HG03039 (cell line): ENCODE results near the gene GALNT9.

ENCODE experiments used
- ATAC-seq: cut with Tn5 transposase; IDR thresholded peaks from one replicate; pipeline ENCODE4 v1.9.1; 2021; ENCODE audit warnings: mild to moderate bottlenecking, moderate library complexity; ENCODE audit not compliant: unreplicated experiment

The GALNT9 gene

DNA sequence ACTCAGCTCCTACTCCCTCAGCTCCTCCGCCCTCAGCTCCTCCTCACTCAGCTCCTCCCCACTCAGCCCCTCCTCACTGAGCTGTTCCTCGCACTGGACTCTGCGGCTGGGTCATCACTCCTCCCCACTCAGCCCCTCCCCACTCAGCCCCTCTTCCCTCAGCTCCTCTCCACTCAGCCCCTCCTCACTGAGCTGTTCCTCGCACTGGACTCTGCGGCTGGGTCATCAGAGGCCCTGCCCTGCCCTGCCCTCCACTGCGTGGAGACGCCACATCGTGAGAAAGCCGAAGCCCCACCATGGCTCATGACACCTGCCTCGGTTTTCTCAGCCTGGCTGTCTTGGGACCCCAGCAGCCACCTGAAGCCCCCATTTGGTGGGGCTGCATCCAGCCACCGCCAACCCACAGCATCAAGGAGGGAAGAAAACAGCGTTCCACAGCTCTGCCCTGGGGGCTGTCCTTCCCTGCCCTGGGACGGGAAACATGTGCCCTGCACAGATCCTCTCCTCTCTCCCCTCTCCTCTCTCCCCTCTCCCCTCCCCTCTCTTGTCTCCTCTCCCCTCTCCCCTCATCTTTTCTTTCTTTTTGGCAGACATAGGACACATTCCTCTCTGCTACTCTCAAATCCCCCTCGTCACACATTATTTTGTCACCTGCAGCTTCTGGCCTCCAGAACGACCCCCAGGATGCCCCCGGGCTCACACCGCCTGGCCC is 167.4 kb downstream of the GALNT9 start:
- ATAC-seq: no peak

DNA sequence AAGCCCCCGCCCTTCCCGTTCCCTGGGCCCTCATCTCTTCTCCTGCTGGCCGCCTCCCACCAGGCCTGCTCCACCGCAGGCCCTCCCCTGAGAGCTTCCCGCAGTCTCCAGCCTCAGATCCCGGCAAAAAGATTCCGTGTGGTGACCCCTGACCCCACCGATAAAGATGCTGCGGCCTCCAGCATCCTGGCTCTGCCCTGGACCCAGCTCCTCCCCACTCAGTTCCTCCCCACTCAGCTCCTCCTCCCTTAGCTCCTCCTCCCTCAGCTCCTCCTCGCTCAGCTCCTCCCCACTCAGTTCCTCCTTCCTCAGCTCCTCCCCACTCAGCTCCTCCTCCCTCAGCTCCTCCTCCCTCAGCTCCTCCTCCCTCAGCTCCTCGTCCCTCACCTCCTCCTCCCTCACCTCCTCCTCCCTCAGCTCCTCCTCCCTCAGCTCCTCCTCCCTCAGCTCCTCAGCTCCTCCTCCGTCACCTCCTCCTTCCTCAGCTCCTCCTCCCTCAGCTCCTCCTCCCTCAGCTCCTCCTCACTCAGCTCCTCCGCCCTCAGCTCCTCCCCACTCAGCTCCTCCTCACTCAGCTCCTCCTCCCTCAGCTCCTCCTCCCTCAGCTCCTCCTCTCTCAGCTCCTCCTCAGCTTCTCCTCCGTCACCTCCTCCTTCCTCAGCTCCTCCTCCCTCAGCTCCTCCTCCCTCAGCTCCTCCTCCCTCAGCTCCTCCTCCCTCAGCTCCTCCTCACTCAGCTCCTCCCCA is 168.2 kb downstream of the GALNT9 start:
- ATAC-seq: no peak

DNA sequence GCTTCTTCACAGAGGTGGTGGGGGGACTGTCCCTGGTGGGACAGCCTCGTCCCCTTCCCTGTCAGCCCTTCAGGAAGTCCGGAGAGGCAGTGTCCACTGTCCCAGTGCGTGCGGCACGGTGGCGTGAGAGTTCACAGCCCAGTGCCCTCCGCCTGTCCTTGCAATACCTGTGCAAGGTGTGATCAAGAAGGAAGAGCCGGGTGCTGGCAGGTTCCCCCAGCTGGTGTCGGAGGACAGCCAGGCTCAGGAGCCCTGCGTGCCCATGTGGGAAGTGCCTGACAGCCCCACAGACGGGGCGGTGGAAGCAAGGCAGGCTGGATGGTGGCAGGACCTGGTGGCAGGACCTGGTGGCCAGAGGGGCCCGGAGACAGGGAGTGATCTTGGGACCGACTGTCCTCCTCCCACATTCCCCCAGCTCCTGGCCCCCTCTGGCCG is 168.8 kb downstream of the GALNT9 start:
- ATAC-seq: no peak

DNA sequence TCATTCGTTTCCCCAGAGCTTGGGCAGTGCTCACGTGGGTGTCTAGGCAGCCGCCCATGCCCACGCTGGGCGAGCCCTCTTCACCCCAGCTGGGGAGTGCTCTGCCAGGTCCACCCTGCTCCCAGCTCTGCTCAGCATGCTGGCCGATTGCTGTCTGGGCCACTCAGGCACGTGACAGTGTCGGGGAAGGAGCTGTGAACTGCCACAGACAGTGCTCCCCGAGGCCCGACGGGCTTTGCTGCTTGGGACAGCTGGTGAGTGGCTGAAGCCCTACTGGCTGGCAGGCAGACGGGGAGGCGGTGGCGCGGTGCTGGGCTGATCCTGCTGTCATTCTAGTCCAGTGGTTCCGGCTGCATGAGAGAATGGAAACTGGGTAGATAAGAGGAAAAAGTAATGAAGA is 169.4 kb downstream of the GALNT9 start:
- no peak for ATAC-seq

DNA sequence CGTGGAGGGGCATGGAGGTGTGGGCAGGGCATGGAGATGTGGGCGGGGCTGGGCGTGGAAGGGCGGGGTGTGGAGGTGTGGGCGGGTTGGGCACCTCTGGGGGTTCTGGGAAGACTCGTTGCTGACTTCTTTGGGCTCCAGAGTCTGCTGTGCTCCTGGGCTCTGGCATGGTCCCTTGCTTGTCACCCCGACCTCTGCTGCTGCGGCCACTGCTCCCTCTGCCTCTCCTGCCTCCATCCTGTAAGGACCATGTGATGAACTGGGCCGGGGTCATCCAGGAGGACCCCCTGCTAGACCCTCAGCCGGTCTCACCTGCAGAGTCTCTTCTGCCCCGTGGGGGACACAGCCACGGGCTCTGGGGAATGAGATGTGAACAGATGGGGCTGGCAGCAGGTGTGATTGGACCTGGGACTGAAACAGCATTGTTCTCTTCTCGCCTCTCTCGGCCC is 169.8 kb downstream of the GALNT9 start:
- ATAC-seq: no peak

DNA sequence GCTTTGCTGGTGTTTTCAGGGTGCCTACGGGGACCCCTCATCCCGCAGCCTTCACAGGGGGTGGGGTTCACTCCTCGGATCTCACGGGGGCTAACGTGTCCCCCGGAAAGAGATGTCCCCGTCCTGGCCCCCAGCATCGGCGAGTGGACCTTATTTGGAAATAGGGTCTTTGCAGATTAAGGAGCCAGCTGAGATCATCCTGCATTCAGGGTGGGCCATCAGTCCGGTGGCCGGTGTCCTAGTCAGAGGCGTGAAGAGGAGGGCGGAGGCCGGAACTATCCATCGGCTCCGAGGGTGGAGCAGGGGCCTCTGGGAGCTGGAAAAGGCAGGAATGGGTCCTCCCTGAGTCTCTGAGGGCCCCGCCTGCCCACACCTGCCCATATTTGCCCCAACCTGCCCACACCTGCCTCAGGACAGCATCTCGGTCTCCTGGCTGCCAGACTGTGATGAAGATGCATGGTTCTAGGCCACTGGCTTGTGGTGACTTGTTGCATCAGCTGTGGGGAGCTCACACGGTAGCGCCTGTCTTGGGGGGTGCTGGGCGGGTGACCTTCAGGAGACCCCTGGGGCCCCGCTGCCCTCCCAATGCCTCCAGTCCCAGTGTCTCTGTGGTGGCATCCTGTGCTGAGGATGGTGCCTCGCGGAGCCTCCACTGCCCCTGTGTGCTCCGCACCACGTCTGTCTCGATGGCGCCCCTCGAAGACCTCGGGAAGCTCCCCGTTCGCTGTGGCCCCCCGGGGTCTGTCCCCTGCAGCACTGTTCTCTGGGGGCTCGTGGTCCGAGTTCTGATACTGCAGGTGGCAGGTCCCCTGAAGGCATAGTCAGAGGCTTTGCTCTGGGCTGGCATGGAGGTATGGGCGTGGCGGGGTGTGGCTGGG is 170.5 kb downstream of the GALNT9 start:
- no peak for ATAC-seq

DNA sequence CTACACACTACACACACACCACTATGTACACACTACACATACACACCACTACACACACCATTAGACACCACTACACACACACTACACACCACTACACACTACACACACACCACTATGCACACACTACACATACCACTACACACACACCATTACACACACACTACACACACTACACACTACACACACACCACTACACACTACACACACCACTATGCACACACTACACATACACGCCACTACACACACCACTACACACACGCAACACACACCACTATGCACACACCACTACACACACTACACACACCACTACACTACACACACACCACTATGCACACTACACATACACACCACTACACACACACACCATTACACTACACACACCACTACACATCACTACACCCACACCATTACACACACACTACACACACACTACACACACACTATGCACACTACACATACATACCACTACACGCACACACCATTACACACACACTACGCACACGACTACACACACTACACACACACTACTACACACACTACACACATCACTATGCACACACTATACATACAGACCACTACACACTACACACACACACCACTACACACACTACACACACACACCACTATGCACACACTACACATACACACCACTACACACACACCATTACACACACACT is 171.5 kb downstream of the GALNT9 start:
- ATAC-seq: no peak

DNA sequence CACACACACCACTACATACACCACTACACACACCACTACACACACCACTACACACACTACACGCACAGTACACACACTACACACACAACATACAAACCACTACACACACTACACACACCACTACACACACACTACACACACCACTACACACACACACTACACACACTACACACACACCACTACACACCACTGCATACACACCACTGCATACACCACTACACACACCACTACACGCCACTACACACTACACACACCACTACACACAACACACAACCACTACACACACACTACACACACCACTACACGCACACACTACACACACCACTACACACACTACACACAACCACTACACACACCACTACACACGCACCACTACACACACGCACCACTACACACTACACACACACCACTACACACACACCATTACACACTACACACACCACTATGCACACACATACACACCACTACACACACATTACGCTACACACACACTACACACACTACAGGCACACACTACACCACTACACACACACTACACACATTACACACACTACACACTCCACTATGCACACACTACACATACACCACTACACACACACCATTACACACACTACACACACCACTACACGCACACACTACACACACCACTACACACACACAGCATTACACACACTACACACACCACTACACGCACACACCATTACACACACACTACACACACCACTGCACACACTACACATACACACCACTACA is 172.6 kb downstream of the GALNT9 start:
- no peak for ATAC-seq

DNA sequence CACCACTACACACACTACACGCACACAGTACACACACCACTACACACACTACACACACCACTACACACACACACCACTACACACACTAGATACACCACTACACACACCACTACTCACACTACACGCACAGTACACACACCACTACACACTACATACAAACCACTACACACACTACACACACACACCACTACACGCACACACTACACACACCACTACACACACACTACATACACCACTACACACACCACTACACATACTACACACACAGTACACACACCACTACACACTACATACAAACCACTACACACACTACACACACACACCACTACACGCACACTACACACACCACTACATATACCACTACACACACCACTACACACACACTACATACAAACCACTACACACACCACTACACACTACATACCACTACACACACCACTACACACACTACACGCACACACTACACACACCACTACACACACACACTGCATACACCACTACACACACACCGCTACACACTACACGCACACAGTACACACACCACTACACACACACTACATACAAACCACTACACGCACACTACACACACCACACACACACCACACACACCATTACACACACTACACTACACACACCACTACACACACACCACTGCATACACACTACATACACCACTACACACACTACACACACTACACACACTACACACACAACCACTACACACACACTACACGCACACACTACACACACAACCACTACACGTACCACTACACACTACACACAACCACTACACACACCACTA is 173.4 kb downstream of the GALNT9 start:
- ATAC-seq: no peak

DNA sequence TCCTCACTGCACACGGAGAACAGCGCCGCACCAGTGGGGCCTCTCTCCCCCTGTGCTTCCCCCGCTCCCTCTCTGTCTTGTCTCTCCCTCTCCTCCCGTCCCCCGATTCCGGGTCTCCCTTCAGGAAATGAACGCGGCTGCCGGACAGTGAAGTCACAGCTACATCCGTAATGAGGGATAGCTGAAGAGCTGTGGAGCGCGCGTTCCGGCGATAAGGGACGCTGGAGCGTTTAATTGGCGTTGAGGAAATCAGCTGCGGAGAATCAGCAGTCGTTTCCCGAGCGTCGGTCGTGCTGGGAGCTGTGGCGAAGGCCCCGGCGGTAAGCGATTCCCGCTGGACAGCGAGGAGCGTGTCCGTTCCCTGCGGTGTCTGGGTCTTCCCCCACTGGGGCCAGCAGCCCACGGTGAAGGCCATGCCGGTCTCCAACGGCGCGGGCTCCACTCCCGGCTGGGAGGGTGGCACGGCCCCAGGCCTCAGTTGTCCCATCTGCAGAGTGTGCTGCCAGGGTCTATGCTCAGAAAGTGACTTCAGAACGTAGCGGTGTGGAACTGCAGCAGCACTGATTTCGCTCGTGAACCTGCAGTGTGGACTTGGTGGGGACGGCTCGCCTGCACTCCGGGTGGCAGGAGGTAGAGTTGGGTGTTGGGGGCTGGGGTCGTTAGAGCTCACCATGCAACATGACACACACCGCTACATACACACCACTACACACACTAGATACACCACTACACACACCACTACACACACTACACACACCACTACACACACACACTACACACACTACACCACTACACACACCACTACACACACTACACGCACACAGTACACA is 174.2 kb downstream of the GALNT9 start:
- no peak for ATAC-seq

DNA sequence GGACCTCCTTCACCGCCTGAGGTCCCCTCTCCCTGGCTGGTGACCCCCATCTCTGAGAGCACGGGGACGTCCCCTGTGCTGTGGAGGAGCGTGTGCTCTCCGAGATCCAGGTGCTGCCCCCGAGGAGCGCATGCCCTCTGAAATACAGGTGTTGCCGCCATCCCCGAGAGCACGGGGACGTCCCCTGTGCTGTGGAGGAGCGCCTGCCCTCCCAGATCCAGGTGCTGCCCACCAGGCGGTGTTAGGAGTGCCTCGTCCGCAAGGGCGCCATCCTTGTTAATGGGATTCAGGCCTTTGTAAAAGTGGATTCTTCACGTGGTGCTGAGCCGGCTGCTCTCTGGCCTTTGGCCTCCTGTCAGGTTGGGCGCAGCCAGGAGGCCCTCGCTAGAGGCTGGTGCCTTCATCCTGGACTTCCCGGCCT is 175.0 kb downstream of the GALNT9 start:
- no peak for ATAC-seq

DNA sequence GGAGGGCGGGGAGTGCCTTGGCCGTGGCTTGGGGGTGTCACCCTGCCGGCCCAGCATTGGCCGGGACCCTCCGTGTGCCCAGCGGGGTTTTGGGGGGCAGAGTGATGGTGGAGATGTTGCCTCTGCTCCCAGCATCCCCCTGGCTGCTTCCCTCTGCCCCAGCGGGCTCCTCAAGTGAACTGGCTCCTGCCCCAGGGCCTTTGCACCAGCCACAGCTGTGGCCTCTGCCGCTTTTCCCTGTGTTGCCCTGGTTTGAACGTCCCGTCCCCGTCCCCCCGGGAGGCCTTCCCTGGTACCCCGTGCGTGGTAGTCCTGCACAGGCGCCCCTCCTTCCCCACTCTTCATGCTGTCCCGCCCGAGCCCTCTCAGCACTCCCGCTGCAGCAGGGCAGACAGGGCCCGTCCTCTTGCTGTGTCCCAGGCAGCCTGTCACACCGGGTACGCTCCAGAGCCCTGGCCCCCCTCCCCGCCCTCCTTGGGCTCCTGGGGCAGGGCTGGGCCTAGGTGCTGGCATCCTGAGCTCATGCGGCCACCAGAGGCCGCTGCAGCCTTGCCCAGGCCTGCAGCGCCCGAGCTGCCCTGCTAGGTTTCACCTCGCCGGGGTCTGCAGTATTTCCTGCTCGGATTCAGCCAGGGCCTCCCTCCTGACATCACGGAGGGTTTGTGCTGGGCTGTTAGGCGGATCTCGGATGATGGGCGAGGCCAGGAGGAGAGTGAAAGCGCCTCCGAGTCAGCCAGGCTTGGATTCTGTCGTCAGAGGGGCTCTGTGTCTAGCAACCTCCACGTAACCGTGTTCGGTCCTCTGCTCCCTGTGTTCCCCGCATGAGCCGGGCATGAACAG is 175.7 kb downstream of the GALNT9 start:
- ATAC-seq: no peak

DNA sequence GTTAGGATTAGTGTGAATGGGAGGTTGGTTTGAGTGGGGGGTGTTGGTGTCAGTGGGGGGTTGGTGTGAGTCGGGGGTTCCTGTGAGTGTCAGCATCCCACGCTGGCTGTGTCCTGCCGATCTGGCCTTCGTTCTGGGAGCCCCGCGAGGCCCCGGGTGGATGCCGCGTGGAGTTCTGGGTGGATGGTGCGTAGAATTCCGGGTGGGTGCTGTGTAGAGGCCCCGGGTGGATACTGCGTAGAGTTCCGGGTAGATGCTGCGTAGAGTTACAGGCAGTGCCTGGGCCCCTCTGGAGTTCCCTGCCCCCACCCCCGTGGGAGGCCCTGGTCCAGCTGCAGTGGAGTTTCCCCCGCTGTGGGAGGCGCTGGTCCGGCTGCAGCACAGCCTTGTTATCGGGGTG is 176.4 kb downstream of the GALNT9 start:
- ATAC-seq: no peak

DNA sequence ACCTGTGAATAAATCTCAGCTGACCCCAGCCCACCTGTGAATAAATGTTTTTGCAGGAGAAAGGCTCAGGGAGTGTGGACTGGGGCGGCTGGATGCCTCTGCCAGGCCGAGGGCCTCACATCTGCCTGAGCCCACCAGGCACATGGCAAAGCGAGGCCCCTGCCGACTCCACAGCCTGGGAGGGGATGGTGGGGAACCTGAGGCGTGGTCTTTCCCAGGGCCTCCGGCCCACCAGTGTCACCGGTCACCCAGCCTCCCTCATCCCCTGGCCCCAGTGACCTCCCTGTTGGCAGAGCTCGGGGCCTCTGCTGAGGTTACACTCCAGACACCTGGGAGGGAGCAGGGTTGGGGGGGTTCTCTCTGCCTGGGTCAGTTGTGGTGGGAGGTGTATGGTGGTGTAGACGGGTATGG is 177.0 kb downstream of the GALNT9 start:
- no peak for ATAC-seq

DNA sequence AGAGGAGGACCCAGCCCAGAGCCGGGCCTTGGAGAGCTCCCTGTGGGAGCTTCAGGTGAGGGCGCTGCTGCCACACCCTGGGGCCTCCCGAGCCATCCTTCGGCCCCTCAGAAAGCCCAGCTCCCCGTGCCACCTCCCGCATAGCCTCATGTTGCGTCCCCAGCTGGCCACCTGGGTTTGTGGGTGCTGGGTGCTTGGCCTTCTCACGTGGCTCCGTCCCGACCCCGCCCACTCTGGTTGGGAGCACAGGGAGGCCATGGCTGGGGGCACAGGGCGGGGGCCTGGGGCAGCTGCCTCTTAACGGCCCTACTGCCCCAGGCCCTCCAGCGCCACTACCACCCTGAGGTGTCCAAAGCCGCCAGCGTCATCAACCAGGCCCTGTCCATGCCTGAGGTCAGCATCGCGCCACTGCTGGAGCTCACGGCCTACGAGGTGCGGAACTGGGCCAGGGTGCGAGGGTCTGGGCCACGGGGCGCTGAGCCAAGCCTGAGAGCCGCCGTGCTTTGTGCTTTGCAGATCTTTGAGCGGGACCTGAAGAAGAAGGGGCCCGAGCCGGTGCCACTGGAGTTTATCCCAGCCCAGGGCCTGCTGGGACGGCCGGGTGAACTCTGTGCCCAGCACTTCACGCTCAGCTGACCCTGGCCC is 177.5 kb downstream of the GALNT9 start:
- ATAC-seq: no peak

DNA sequence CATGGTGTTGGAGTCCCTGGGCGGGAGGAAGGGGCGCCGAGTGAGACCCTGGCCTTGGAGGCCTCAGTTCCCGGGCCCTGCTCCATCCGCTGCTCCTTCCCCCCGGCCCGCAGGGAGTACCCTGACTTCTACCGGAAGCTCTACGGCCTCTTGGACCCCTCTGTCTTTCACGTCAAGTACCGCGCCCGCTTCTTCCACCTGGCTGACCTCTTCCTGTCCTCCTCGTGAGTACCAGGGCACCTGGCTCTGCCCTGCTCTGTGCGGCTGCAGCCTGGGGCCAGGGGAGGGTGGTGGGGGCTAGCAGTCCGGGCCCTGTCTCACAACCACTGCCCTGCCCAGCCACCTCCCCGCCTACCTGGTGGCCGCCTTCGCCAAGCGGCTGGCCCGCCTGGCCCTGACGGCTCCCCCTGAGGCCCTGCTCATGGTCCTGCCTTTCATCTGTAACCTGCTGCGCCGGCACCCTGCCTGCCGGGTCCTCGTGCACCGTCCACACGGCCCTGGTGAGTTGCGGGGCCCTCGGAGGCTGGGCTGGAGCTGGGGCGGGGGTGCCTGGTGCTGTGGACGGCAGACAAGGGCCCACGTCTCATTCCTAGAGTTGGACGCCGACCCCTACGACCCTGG is 178.1 kb downstream of the GALNT9 start:
- ATAC-seq: no peak

DNA sequence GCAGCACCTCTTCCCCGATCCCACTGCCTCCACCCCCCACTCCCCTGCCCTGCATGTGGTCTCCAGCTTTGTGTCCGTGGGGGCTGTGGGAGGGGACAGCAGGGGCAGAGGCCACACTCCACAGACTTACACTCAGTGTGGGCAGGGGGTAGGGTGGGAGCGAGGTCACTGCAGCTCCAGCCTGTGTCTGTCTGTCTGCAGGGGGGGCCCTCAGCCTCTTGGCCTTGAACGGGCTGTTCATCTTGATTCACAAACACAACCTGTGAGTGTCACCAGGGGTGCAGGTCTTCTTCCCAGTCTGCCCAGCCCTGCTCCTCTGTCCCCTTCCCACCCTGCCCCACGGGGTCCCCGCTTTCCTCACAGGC is 178.6 kb downstream of the GALNT9 start:
- ATAC-seq: no peak
